ENCODE results near the gene SHC3. TPM values are rescaled to one million over a fixed set of nuclear protein-coding genes. Genes with fewer than 3 reads are reported as not detected.

Gene SHC3
- total and polyA plus RNA-seq, 2 donors (not counting 3 experiments of a cell fraction or from before 2014, with no cell fraction given): 1.0 to 2.0 TPM

DNA sequence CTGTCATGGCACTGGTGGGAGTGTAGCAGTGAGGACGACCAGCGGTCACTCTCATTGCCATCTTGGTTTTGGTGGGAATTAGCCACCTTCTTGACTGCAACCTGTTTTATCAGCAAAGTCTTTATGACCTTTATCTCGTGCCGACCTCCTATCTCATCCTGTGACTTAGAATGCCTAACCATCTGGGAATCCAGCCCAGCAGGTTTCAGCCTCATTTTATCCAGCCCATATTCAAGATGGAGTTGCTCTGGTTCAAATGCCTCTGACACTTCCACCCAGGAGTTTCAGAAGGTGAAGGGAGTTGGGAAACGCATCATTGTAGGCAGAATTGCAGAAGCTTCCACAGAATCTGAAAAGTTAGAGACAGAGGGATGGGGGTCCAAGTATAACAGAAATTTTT lies 35.4 kb downstream of the SHC3 start:
- no peaks in the 10 kb centered on the region for H3K79me2 ChIP-seq (ENCODE audit: control insufficient read depth, insufficient read depth, low read length)
- no peak overlapping the region for H3K27ac ChIP-seq (ENCODE audit: insufficient read depth, low read depth, low read length)
- dilution Hi-C loops (cut with MboI; ENCODE audit: extremely low pct_ligation_motif_present, low sequenced_read_pairs) (no loop called here), intact Hi-C loops (cut with micrococcal nuclease) (no loop called here)
- no peaks in the 10 kb centered on the region for H3K27me3 ChIP-seq (ENCODE audit: control insufficient read depth in 2 of 2, insufficient read depth in 2 of 2, low read length in 2 of 2)
- H3K9ac ChIP-seq (replicated peaks; ENCODE audit: extremely low read depth, insufficient read depth, low read length): no peak overlapping the region
- H3K4me3 ChIP-seq (replicated peaks in 1 of 3; ENCODE audit: insufficient read depth in 1 of 3, low read depth in 1 of 3, low read length in 3 of 3): no peak overlapping the region
- H3K4me2 ChIP-seq (ENCODE audit: insufficient read depth, low read length): no peak overlapping the region
- DNase-seq (ENCODE audit: low read depth, low spot score) (no peak), FAIRE-seq (no peak)
- H4K20me1 ChIP-seq (replicated peaks; ENCODE audit: control insufficient read depth, extremely low read depth, insufficient read depth, low read length): no peaks in the 10 kb centered on the region
- H3K4me1 ChIP-seq (ENCODE audit: control insufficient read depth, extremely low read depth, insufficient read depth, low read length): peaks cover 8% of the 10 kb centered on the region
- no peak overlapping the region for H2AFZ ChIP-seq (ENCODE audit: low read depth, low read length)
- no peaks in the 10 kb centered on the region for H3K9me1 ChIP-seq (replicated peaks; ENCODE audit: control insufficient read depth, extremely low read depth, insufficient read depth, low read length)
- TF ChIP-seq, protein P1, sequence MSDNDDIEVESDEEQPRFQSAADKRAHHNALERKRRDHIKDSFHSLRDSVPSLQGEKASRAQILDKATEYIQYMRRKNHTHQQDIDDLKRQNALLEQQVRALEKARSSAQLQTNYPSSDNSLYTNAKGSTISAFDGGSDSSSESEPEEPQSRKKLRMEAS (IDR thresholded peaks at IDR 0.05; ENCODE audit: insufficient read depth, insufficient read length): no peak
- TF ChIP-seq POLR2AphosphoS5 (IDR thresholded peaks at IDR 0.05; ENCODE audit: insufficient read depth, low read depth, low read length) (no peak), GATA2 (IDR thresholded peaks at IDR 0.05; ENCODE audit: insufficient read depth, insufficient read length, low read depth, low read length) (no peak), EZH2 (IDR thresholded peaks at IDR 0.05; ENCODE audit: borderline replicate concordance, low read depth, low read length, severe bottlenecking) (no peak), POLR2A (IDR thresholded peaks at IDR 0.05; ENCODE audit: low read depth, low read length) (no peak), FOS (IDR thresholded peaks at IDR 0.05; ENCODE audit: borderline replicate concordance, insufficient read depth, low read length) (no peak), MYC (IDR thresholded peaks at IDR 0.05; ENCODE audit: low read depth, low read length) (no peak), JUN (IDR thresholded peaks at IDR 0.05; ENCODE audit: borderline replicate concordance, insufficient read depth, insufficient read length, low read depth) (no peak)
- TF ChIP-seq, protein P2, sequence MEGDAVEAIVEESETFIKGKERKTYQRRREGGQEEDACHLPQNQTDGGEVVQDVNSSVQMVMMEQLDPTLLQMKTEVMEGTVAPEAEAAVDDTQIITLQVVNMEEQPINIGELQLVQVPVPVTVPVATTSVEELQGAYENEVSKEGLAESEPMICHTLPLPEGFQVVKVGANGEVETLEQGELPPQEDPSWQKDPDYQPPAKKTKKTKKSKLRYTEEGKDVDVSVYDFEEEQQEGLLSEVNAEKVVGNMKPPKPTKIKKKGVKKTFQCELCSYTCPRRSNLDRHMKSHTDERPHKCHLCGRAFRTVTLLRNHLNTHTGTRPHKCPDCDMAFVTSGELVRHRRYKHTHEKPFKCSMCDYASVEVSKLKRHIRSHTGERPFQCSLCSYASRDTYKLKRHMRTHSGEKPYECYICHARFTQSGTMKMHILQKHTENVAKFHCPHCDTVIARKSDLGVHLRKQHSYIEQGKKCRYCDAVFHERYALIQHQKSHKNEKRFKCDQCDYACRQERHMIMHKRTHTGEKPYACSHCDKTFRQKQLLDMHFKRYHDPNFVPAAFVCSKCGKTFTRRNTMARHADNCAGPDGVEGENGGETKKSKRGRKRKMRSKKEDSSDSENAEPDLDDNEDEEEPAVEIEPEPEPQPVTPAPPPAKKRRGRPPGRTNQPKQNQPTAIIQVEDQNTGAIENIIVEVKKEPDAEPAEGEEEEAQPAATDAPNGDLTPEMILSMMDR (IDR thresholded peaks at IDR 0.05; ENCODE audit: extremely low read depth in 1 of 2, insufficient read depth in 1 of 2, low read depth in 1 of 2, low read length in 2 of 2): no peak
- CTCF ChIA-PET: no interaction called here
- H3K9me3 ChIP-seq (replicated peaks; ENCODE audit: control insufficient read depth, insufficient read depth, low read length): no peaks in the 10 kb centered on the region
- BruUV-seq (replicated peaks): no TSS peak
- POLR2A ChIA-PET: no interaction called here
- H3K36me3 ChIP-seq (ENCODE audit: control insufficient read depth in 2 of 2, extremely low read depth in 1 of 2, insufficient read depth in 2 of 2, low read length in 2 of 2): no peaks in the 10 kb centered on the region
